ENCODE data around the gene ADGRG3. TPM values are rescaled to one million over a fixed set of nuclear protein-coding genes. Genes with fewer than 3 reads are reported as not detected.
A peak's percentile ranks its signal among the peaks of the same experiment; 100 is the strongest.

ADGRG3 gene
- total and polyA plus RNA-seq, 2 experiments from 2014 or later, result not detected

DNA sequence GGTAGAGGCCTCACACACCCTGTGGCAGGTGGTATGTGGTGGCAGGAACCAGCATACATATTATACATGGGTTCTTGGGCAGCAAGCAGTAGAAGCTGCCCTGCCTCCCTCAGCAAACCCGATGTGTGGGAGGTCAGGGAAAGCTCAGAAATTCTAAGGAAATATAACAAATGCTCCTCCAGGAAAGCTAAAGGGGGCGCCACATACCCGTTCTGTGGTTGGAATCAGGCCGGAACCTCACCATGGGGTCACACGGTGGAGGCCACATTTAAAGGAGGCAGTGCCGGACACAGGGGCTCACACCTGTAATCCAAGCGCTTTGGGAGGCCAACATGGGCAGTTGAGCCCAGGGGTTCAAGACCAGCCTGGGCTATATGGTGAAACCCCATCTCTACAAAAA, 55.1 kb downstream of the ADGRG3 start:
- Histone ChIP-seq H3K4me1 (ENCODE audit: insufficient read depth) (no peaks in the 10 kb centered on the region), H3K9me3 (ENCODE audit: low read depth) (no peaks in the 10 kb centered on the region), H4K20me1 (ENCODE audit: insufficient read depth, poor library complexity, severe bottlenecking) (no peaks in the 10 kb centered on the region), H3K27ac (no peak overlapping the region), H3K36me3 (replicated peaks; ENCODE audit: insufficient read depth, low read depth) (no peaks in the 10 kb centered on the region), H3K4me2 (no peak overlapping the region), H3K27me3 (no peaks in the 10 kb centered on the region), H2AFZ (no peak overlapping the region), H3K79me2 (no peaks in the 10 kb centered on the region), H3K9me2 (replicated peaks; ENCODE audit: insufficient read depth) (no peaks in the 10 kb centered on the region), H3K4me3 (no peak overlapping the region)
- TF ChIP-seq CTCF (IDR thresholded peaks at IDR 0.05; ENCODE audit: poor library complexity) (peak; percentile 30), EZH2 (IDR thresholded peaks at IDR 0.05; ENCODE audit: borderline replicate concordance) (no peak), EZH2phosphoT487 (IDR thresholded peaks at IDR 0.05; ENCODE audit: low read depth, severe bottlenecking, unreplicated experiment) (no peak)
- 64% methylated on average over 7 of the region's 7 CpGs for WGBS (ENCODE audit: low lambda C conversion rate, missing lambda C conversion rate)
- no peak for DNase-seq (ENCODE audit: low spot score)

- H3K4me3 ChIP-seq, result no peak overlapping the region
- no peaks in the 10 kb centered on the region for H3K79me2 ChIP-seq
- no peak overlapping the region for H3K27ac ChIP-seq
- H3K36me3 ChIP-seq (replicated peaks; ENCODE audit: insufficient read depth, low read depth), result no peaks in the 10 kb centered on the region
- H3K9me3 ChIP-seq (ENCODE audit: low read depth), result no peaks in the 10 kb centered on the region
- no peaks in the 10 kb centered on the region for H3K4me1 ChIP-seq (ENCODE audit: insufficient read depth)
- H3K9me2 ChIP-seq (replicated peaks; ENCODE audit: insufficient read depth), result no peaks in the 10 kb centered on the region
- 92% methylated on average over 15 of the region's 15 CpGs for WGBS (ENCODE audit: low lambda C conversion rate, missing lambda C conversion rate)
- no peak overlapping the region for H2AFZ ChIP-seq
- TF ChIP-seq EZH2phosphoT487 (IDR thresholded peaks at IDR 0.05; ENCODE audit: low read depth, severe bottlenecking, unreplicated experiment) (no peak), CTCF (IDR thresholded peaks at IDR 0.05; ENCODE audit: poor library complexity) (no peak), EZH2 (IDR thresholded peaks at IDR 0.05; ENCODE audit: borderline replicate concordance) (no peak)
- no peak overlapping the region for H3K4me2 ChIP-seq
- DNase-seq (ENCODE audit: low spot score), result no peak
- H4K20me1 ChIP-seq (ENCODE audit: insufficient read depth, poor library complexity, severe bottlenecking), result no peaks in the 10 kb centered on the region
- H3K27me3 ChIP-seq, result no peaks in the 10 kb centered on the region
These were observed 56.4 kb downstream of the ADGRG3 start for GRCh38 chr16:57724531-57724930.

DNA sequence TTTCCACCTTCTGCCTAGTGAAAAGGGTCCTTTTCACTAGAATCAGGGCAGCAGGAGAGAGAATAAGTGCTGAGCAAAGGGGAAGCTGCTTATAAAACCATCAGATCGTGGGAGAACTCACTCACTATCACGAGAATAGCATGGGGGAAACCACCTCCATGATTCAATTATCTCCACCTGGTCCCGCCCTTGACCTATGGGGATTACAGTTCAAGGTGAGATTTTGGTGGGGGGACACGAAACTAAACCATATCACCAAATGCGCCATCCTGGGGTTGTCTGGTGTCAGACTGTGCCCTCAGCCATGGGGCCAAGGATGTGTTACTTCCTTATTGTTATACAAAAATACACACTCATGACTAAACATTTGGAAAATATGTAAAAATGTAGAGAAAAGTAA, 57.0 kb downstream of the ADGRG3 start:
- no peaks in the 10 kb centered on the region for H4K20me1 ChIP-seq (ENCODE audit: insufficient read depth, poor library complexity, severe bottlenecking)
- 78% methylated on average over 5 of the region's 5 CpGs for WGBS (ENCODE audit: low lambda C conversion rate, missing lambda C conversion rate)
- H3K27ac ChIP-seq, result no peak overlapping the region
- H3K27me3 ChIP-seq, result no peaks in the 10 kb centered on the region
- H3K4me1 ChIP-seq (ENCODE audit: insufficient read depth), result no peaks in the 10 kb centered on the region
- DNase-seq (ENCODE audit: low spot score), result no peak
- no peak overlapping the region for H2AFZ ChIP-seq
- TF ChIP-seq EZH2 (IDR thresholded peaks at IDR 0.05; ENCODE audit: borderline replicate concordance), result no peak
- TF ChIP-seq CTCF (IDR thresholded peaks at IDR 0.05; ENCODE audit: poor library complexity), result no peak
- TF ChIP-seq EZH2phosphoT487 (IDR thresholded peaks at IDR 0.05; ENCODE audit: low read depth, severe bottlenecking, unreplicated experiment), result no peak
- no peaks in the 10 kb centered on the region for H3K9me3 ChIP-seq (ENCODE audit: low read depth)
- no peaks in the 10 kb centered on the region for H3K36me3 ChIP-seq (replicated peaks; ENCODE audit: insufficient read depth, low read depth)
- H3K4me2 ChIP-seq, result no peak overlapping the region
- no peaks in the 10 kb centered on the region for H3K9me2 ChIP-seq (replicated peaks; ENCODE audit: insufficient read depth)
- H3K79me2 ChIP-seq, result no peaks in the 10 kb centered on the region
- no peak overlapping the region for H3K4me3 ChIP-seq

DNA sequence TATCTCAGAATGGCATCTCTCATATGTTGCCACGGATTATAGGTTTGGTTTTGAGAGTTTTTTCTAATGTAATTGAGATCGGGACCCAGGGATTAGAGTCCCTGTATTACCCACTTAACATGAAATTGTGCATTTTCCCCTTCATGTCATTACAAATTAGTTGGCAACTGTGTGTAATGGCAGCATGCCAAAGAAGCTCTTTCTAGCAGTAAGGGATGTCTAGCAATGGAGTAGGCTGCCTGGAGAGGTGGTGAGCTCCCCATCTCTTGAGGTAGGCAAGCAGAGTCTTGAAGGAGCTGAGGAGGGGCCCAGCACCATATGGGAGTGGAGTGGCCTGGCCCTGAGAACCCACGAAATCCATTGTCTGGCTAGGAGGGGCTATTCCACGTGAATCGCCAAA, 57.4 kb downstream of the ADGRG3 start:
- H3K9me3 ChIP-seq (ENCODE audit: low read depth), result no peaks in the 10 kb centered on the region
- no peak overlapping the region for H3K4me3 ChIP-seq
- H3K27ac ChIP-seq, result no peak overlapping the region
- H3K27me3 ChIP-seq, result no peaks in the 10 kb centered on the region
- 85% methylated on average over 5 of the region's 5 CpGs for WGBS (ENCODE audit: low lambda C conversion rate, missing lambda C conversion rate)
- no peaks in the 10 kb centered on the region for H3K79me2 ChIP-seq
- H3K4me1 ChIP-seq (ENCODE audit: insufficient read depth), result no peaks in the 10 kb centered on the region
- H3K9me2 ChIP-seq (replicated peaks; ENCODE audit: insufficient read depth), result no peaks in the 10 kb centered on the region
- DNase-seq (ENCODE audit: low spot score), result no peak
- no peak for TF ChIP-seq CTCF (IDR thresholded peaks at IDR 0.05; ENCODE audit: poor library complexity)
- TF ChIP-seq EZH2phosphoT487 (IDR thresholded peaks at IDR 0.05; ENCODE audit: low read depth, severe bottlenecking, unreplicated experiment), result no peak
- TF ChIP-seq EZH2 (IDR thresholded peaks at IDR 0.05; ENCODE audit: borderline replicate concordance), result no peak
- no peak overlapping the region for H3K4me2 ChIP-seq
- no peak overlapping the region for H2AFZ ChIP-seq
- no peaks in the 10 kb centered on the region for H4K20me1 ChIP-seq (ENCODE audit: insufficient read depth, poor library complexity, severe bottlenecking)
- H3K36me3 ChIP-seq (replicated peaks; ENCODE audit: insufficient read depth, low read depth), result no peaks in the 10 kb centered on the region
